Measurements from ENCODE around the gene HPGDS. TPM values are rescaled to one million over a fixed set of nuclear protein-coding genes. Genes with fewer than 3 reads are reported as not detected.

HPGDS gene
- total and polyA plus RNA-seq, 2 donors: 1.4 to 8.0 TPM

DNA sequence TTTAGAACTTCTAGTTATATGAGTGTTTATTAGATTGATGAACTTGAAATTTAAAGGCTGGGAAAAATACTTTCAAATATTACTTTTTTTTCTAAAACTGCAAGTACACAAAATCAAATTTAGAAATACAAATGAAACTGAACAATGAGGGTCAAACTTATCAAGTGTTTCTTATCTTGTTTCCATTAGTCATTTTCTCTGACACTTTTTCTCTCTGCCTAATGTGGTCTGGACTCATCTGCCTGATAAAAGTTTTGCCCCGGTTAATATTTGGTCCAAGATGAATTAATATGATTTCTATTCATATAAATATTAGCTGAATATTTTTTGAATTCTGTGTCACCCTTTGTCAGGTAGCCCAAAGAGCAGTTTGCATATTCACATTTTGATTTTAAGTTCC lies 8.7 kb upstream of the HPGDS start:
- H3K27me3 ChIP-seq (ENCODE audit: control insufficient read depth in 2 of 2, insufficient read depth in 1 of 2, low read length in 1 of 2): no peaks in the 10 kb centered on the region
- H3K4me1 ChIP-seq (ENCODE audit: control insufficient read depth in 2 of 2, insufficient read depth in 2 of 2, low read length in 2 of 2): peaks cover 0 to 10% of the 10 kb centered on the region in 2 donors
- H3K27ac ChIP-seq (ENCODE audit: low read depth in 1 of 2, low read length in 1 of 2): no peak overlapping the region
- no peaks in the 10 kb centered on the region for H3K36me3 ChIP-seq (ENCODE audit: control insufficient read depth in 2 of 2, insufficient read depth in 2 of 2, low read length in 1 of 2)
- H3K4me3 ChIP-seq (ENCODE audit: low read length in 2 of 2): no peak overlapping the region
- H3K9me3 ChIP-seq (ENCODE audit: control insufficient read depth in 2 of 2, insufficient read depth in 1 of 2, low read length in 1 of 2): no peaks in the 10 kb centered on the region
- DNase-seq (ENCODE audit: low read depth in 6 of 9, low spot score in 9 of 9): no peak
- WGBS: 66% methylated on average over 1 of the region's 1 CpG

DNA sequence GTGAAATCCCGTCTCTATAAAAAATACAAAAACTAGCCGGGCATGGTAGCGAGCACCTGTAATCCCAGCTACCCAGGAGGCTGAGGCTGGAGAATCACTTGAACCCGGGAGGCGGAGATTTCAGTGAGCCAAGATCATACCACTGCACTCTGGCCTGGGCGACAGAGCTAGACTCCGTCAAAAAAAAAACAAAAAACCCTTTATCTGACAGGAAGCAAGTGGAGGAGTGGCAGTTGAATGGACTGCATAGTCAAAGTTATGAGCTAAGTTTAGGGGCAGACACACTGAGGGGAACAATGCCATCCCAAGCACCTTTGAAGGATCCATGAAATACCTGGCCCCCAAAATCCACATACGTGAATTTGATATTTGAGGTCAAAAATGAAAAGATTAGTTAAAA lies 7.5 kb upstream of the HPGDS start:
- 82% methylated on average over 8 of the region's 8 CpGs for WGBS
- Histone ChIP-seq H3K9me3 (ENCODE audit: control insufficient read depth in 2 of 2, insufficient read depth in 1 of 2, low read length in 1 of 2) (no peaks in the 10 kb centered on the region), H3K36me3 (ENCODE audit: control insufficient read depth in 2 of 2, insufficient read depth in 2 of 2, low read length in 1 of 2) (no peaks in the 10 kb centered on the region), H3K4me1 (ENCODE audit: control insufficient read depth in 2 of 2, insufficient read depth in 2 of 2, low read length in 2 of 2) (peaks cover 0 to 13% of the 10 kb centered on the region in 2 donors), H3K27ac (ENCODE audit: low read depth in 1 of 2, low read length in 1 of 2) (no peak overlapping the region), H3K4me3 (ENCODE audit: low read length in 2 of 2) (no peak overlapping the region), H3K27me3 (ENCODE audit: control insufficient read depth in 2 of 2, insufficient read depth in 1 of 2, low read length in 1 of 2) (no peaks in the 10 kb centered on the region)
- DNase-seq (ENCODE audit: low read depth in 6 of 9, low spot score in 9 of 9): no peak

DNA sequence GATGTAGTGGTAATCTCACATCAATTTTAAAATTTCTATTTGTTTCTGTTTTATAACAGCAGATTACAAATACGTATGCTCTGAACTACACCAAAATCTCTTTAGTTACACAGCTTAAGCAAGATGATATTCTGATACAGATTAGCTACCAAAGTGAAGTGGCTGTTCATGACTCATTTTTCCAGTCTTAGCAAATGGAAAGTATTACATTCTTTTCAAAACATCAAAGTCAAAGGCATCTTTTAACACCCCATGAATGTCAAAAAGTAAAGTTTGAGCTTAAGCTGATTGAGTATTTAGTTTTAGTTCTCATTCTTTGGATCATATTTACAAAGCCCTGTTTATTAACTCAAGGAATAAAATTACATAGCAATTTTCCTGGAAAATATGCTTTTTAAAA lies 6.6 kb upstream of the HPGDS start:
- Histone ChIP-seq H3K27ac (ENCODE audit: low read depth in 1 of 2, low read length in 1 of 2) (no peak overlapping the region), H3K27me3 (ENCODE audit: control insufficient read depth in 2 of 2, insufficient read depth in 1 of 2, low read length in 1 of 2) (no peaks in the 10 kb centered on the region), H3K9me3 (ENCODE audit: control insufficient read depth in 2 of 2, insufficient read depth in 1 of 2, low read length in 1 of 2) (no peaks in the 10 kb centered on the region), H3K4me3 (ENCODE audit: low read length in 2 of 2) (no peak overlapping the region), H3K4me1 (ENCODE audit: control insufficient read depth in 2 of 2, insufficient read depth in 2 of 2, low read length in 2 of 2) (peaks cover 0 to 9% of the 10 kb centered on the region in 2 donors), H3K36me3 (ENCODE audit: control insufficient read depth in 2 of 2, insufficient read depth in 2 of 2, low read length in 1 of 2) (no peaks in the 10 kb centered on the region)
- WGBS: 73% methylated on average over 1 of the region's 1 CpG
- DNase-seq (ENCODE audit: low read depth in 6 of 9, low spot score in 9 of 9): peak in 2 of 9 donors; percentile 13 to 23

DNA sequence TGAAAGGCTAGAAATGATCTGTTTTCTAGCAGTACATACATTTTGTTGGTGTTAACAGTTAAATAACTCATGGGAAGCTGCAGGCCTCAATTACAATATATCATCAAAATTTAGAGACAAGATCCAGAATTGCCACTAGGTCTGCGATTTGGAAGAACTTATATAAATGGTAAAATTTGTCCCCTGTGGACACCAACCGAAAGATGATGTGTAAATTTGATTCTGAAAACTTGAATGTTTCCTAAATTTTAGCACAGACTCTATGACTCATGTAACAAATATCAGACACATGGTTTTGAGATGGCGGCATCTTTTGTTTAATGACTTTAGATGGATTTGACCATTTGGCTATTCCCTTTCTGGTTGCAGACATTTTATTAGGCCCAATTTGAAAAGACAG lies 6.0 kb upstream of the HPGDS start:
- no peak overlapping the region for H3K4me3 ChIP-seq (ENCODE audit: low read length in 2 of 2)
- no peaks in the 10 kb centered on the region for H3K27me3 ChIP-seq (ENCODE audit: control insufficient read depth in 2 of 2, insufficient read depth in 1 of 2, low read length in 1 of 2)
- no peaks in the 10 kb centered on the region for H3K9me3 ChIP-seq (ENCODE audit: control insufficient read depth in 2 of 2, insufficient read depth in 1 of 2, low read length in 1 of 2)
- no peaks in the 10 kb centered on the region for H3K36me3 ChIP-seq (ENCODE audit: control insufficient read depth in 2 of 2, insufficient read depth in 2 of 2, low read length in 1 of 2)
- no peak for DNase-seq (ENCODE audit: low read depth in 6 of 9, low spot score in 9 of 9)
- peaks cover 0 to 8% of the 10 kb centered on the region in 2 donors for H3K4me1 ChIP-seq (ENCODE audit: control insufficient read depth in 2 of 2, insufficient read depth in 2 of 2, low read length in 2 of 2)
- H3K27ac ChIP-seq (ENCODE audit: low read depth in 1 of 2, low read length in 1 of 2): no peak overlapping the region
- 97% methylated on average over 3 of the region's 3 CpGs for WGBS

DNA sequence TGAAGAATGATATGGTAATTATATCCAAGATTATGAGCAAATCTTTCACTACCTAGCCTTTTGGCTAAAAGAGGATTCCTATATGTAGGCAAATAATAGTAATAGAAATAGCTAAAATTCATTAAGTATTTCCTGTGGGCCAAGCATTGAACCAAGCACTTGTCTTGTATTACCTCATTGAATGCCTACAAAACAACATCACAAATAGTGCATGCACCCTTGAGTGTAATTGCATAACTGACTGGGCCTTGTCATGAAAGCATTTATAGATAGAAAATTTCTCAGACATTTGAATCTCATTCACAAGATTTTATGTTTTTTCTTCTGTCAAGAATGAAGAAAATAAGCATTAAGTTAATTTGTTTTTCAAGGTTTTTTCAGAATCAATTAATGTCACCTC lies 3.9 kb upstream of the HPGDS start:
- H3K36me3 ChIP-seq (ENCODE audit: control insufficient read depth in 2 of 2, insufficient read depth in 2 of 2, low read length in 1 of 2): no peaks in the 10 kb centered on the region
- H3K9me3 ChIP-seq (ENCODE audit: control insufficient read depth in 2 of 2, insufficient read depth in 1 of 2, low read length in 1 of 2): no peaks in the 10 kb centered on the region
- no peak overlapping the region for H3K4me3 ChIP-seq (ENCODE audit: low read length in 2 of 2)
- H3K27ac ChIP-seq (ENCODE audit: low read depth in 1 of 2, low read length in 1 of 2): no peak overlapping the region
- peaks cover 0 to 3% of the 10 kb centered on the region in 2 donors for H3K4me1 ChIP-seq (ENCODE audit: control insufficient read depth in 2 of 2, insufficient read depth in 2 of 2, low read length in 2 of 2)
- DNase-seq (ENCODE audit: low read depth in 6 of 9, low spot score in 9 of 9): no peak
- no peaks in the 10 kb centered on the region for H3K27me3 ChIP-seq (ENCODE audit: control insufficient read depth in 2 of 2, insufficient read depth in 1 of 2, low read length in 1 of 2)

DNA sequence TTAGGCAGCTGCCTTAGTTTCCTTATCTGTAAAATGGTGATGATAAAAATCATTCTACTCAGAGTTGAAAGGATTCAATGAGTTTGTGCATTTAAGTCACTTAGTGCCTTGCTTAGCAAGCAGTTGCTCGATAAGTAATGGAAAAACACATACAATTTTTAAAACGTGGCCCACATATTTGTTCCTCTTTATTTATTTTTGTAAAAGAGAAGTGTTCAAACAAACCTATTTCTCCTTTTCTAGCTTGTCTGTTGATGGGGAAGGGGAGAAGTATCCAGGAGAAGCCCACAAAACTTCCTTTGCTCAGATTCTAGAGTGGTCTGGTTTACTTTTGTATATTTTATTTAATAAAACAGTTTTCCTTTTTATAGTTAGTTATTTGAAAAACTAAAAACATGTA lies 3.3 kb upstream of the HPGDS start:
- H3K27ac ChIP-seq (ENCODE audit: low read depth in 1 of 2, low read length in 1 of 2): no peak overlapping the region
- H3K27me3 ChIP-seq (ENCODE audit: control insufficient read depth in 2 of 2, insufficient read depth in 1 of 2, low read length in 1 of 2): no peaks in the 10 kb centered on the region
- H3K4me3 ChIP-seq (ENCODE audit: low read length in 2 of 2): no peak overlapping the region
- peaks cover 0 to 2% of the 10 kb centered on the region in 2 donors for H3K4me1 ChIP-seq (ENCODE audit: control insufficient read depth in 2 of 2, insufficient read depth in 2 of 2, low read length in 2 of 2)
- DNase-seq (ENCODE audit: low read depth in 6 of 9, low spot score in 9 of 9): no peak
- H3K9me3 ChIP-seq (ENCODE audit: control insufficient read depth in 2 of 2, insufficient read depth in 1 of 2, low read length in 1 of 2): no peaks in the 10 kb centered on the region
- 14% methylated on average over 2 of the region's 2 CpGs for WGBS
- no peaks in the 10 kb centered on the region for H3K36me3 ChIP-seq (ENCODE audit: control insufficient read depth in 2 of 2, insufficient read depth in 2 of 2, low read length in 1 of 2)

DNA sequence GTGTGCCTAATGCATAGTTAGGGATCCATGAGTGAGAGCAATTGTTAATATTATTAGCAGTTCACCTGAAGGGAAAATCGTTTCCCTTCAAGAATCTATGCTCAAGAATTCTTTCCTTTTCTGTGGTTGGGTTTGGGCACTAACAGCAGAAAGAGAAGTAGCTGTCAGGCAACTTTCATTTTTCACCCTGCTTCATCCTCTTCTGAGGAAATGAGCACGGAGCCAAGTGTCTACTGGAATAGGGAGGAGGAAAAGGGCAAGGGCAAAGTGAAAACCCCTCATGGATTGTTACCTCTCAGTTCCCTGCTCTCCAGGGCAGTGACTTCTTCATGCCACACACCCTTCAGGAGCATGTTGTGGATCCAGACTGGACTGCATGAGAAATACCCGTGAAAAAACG lies 2.6 kb upstream of the HPGDS start:
- H3K36me3 ChIP-seq (ENCODE audit: control insufficient read depth in 2 of 2, insufficient read depth in 2 of 2, low read length in 1 of 2): no peaks in the 10 kb centered on the region
- DNase-seq (ENCODE audit: low read depth in 6 of 9, low spot score in 9 of 9): no peak
- H3K4me1 ChIP-seq (ENCODE audit: control insufficient read depth in 2 of 2, insufficient read depth in 2 of 2, low read length in 2 of 2): peaks cover 0 to 2% of the 10 kb centered on the region in 2 donors
- no peaks in the 10 kb centered on the region for H3K27me3 ChIP-seq (ENCODE audit: control insufficient read depth in 2 of 2, insufficient read depth in 1 of 2, low read length in 1 of 2)
- H3K9me3 ChIP-seq (ENCODE audit: control insufficient read depth in 2 of 2, insufficient read depth in 1 of 2, low read length in 1 of 2): no peaks in the 10 kb centered on the region
- H3K4me3 ChIP-seq (ENCODE audit: low read length in 2 of 2): no peak overlapping the region
- H3K27ac ChIP-seq (ENCODE audit: low read depth in 1 of 2, low read length in 1 of 2): no peak overlapping the region
- 23% methylated on average over 4 of the region's 4 CpGs for WGBS

DNA sequence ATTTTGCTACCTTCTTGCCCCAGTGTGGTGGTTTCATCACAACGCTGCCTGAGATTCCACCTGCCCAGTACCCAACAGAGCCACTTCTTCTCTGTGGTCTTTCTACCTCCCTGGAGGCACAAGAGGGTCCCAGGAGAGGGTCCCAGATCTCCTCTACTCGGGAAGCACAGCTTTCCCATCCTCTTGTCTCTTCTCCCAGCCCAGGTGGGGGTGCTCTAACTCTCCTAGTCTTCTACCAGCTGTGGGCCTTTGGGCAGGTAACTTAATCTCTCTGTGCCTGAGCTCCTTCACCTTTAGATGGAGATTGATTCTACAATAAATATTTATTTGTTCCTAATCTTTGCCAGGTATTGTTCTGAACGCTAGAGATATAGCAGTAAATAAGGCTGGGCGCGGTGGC lies 1.8 kb upstream of the HPGDS start:
- 95% methylated on average over 5 of the region's 5 CpGs for WGBS
- peaks cover 0 to 7% of the 10 kb centered on the region in 2 donors for H3K4me1 ChIP-seq (ENCODE audit: control insufficient read depth in 2 of 2, insufficient read depth in 2 of 2, low read length in 2 of 2)

DNA sequence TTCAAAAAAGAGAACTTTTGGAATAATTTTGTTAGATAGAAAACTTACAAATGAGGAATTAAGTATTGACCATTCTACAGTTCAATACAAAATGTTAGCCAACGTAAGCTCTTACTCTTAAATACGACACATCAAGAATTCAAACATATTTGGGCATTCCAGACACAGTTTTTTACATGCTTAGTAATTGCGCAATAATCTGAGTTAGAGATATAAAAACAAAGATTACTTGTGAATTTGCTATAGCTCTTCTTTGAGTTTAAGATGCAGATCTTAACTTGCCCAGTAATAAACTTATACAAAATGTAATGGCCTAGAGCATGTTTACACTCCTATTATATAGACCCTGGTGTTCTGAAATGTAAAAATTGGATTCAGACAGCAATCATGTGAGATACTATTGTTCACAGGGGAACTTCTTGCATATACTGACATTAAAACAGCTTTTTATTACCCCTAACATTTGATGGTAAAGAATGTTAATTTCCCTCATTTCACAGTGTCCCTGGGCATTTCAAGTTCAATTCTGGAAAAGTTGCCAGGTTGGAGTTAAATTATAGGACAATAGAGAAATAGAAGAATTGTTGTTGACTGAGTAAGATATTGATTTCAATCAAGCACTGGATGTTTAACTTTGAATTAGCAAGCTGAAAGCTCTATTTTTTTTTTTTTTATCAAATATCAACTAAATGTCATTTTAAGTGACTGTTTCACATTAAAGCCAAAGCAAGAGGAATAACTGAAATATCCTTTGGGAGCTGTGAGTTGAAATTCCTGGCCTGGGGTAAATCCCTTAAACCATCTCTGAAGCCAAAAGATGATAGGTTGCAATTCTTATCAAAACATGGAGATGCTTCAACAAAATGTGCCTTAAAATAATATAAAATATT lies 910 bp downstream of the HPGDS start:
- H3K4me1 ChIP-seq (ENCODE audit: control insufficient read depth in 2 of 2, insufficient read depth in 2 of 2, low read length in 2 of 2): peaks cover 0 to 7% of the 10 kb centered on the region in 2 donors
- H3K27ac ChIP-seq (ENCODE audit: low read depth in 1 of 2, low read length in 1 of 2): no peak overlapping the region
- H3K36me3 ChIP-seq (ENCODE audit: control insufficient read depth in 2 of 2, insufficient read depth in 2 of 2, low read length in 1 of 2): no peaks in the 10 kb centered on the region
- no peaks in the 10 kb centered on the region for H3K27me3 ChIP-seq (ENCODE audit: control insufficient read depth in 2 of 2, insufficient read depth in 1 of 2, low read length in 1 of 2)
- 96% methylated on average over 3 of the region's 3 CpGs for WGBS
- no peaks in the 10 kb centered on the region for H3K9me3 ChIP-seq (ENCODE audit: control insufficient read depth in 2 of 2, insufficient read depth in 1 of 2, low read length in 1 of 2)
- H3K4me3 ChIP-seq (ENCODE audit: low read length in 2 of 2): no peak overlapping the region
- no peak for DNase-seq (ENCODE audit: low read depth in 6 of 9, low spot score in 9 of 9)

More for the DNA sequence above, 1.8 kb upstream of the HPGDS start:
- no peaks in the 10 kb centered on the region for H3K27me3 ChIP-seq (ENCODE audit: control insufficient read depth in 2 of 2, insufficient read depth in 1 of 2, low read length in 1 of 2)
- no peaks in the 10 kb centered on the region for H3K36me3 ChIP-seq (ENCODE audit: control insufficient read depth in 2 of 2, insufficient read depth in 2 of 2, low read length in 1 of 2)
- no peaks in the 10 kb centered on the region for H3K9me3 ChIP-seq (ENCODE audit: control insufficient read depth in 2 of 2, insufficient read depth in 1 of 2, low read length in 1 of 2)
- no peak overlapping the region for H3K27ac ChIP-seq (ENCODE audit: low read depth in 1 of 2, low read length in 1 of 2)
- DNase-seq (ENCODE audit: low read depth in 6 of 9, low spot score in 9 of 9): no peak
- no peak overlapping the region for H3K4me3 ChIP-seq (ENCODE audit: low read length in 2 of 2)
